Measurements from ENCODE around the gene CNDP1.
A peak's percentile ranks its signal among the peaks of the same experiment; 100 is the strongest.

CNDP1 gene

DNA sequence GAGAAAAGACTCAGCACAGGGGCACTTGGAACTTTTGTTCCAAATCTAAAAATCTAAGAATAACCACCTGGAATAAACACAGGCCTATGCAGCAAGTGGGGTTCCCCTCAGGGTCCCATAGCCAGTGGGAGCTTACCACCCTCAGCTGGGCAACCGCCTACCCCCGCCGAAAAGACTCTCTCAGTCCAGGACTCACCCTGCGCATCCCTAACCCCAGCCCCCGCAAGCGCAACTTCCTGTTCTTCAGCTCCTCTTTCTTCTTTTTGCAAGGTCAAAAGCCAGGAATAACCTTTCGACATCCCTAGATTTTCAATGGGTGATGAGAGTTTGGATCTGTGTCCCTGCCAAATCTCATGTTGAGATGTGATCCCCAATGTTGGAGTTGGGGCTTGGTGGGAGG, 13.6 kb downstream of the CNDP1 start:
- TF ChIP-seq CTCF (IDR thresholded peaks at IDR 0.05; ENCODE audit: insufficient read depth, low read length, poor library complexity, severe bottlenecking) = no peak
- H3K36me3 ChIP-seq (ENCODE audit: control insufficient read depth, insufficient read depth, low read length) = no peaks in the 10 kb centered on the region

GRCh38 chr18:74549591-74550104, 15.3 kb downstream of the CNDP1 start:
- Histone ChIP-seq H3K36me3 (ENCODE audit: control insufficient read depth, insufficient read depth, low read length) (no peaks in the 10 kb centered on the region), H3K27me3 (replicated peaks; ENCODE audit: control insufficient read depth, insufficient read depth, low read length) (no peaks in the 10 kb centered on the region; the same call in 1 of the 2 replicates), H3K4me3 (replicated peaks; ENCODE audit: low read depth, low read length) (no peak overlapping the region)
- no peak for TF ChIP-seq CTCF (IDR thresholded peaks at IDR 0.05; ENCODE audit: insufficient read depth, low read length, poor library complexity, severe bottlenecking)
- DNase-seq (ENCODE audit: extremely low read depth, insufficient read length) = no peak

More for the DNA sequence above, 13.6 kb downstream of the CNDP1 start:
- DNase-seq (ENCODE audit: extremely low read depth, insufficient read length) = no peak
- H3K4me3 ChIP-seq (replicated peaks; ENCODE audit: low read depth, low read length) = no peak overlapping the region
- no peaks in the 10 kb centered on the region for H3K27me3 ChIP-seq (replicated peaks; ENCODE audit: control insufficient read depth, insufficient read depth, low read length)

DNA sequence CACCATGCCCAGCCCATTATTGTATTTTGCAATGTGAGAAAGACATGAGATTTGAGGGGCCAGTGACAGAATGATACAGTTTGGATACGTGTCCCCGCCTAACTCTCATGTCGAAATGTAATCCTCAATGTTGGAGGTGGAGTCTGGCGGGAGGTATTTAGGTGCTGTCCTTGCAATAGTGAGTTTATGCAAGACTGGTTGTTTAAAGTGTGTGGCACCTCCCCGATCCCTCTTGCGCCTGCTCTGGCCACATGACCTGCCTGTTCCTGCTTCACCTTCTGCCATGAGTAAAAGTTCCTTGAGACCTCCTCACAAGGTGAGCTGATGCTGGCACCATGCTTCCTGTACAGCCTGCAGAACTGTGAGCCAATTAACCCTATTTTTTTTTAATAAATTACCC, 16.6 kb downstream of the CNDP1 start:
- Histone ChIP-seq H3K4me3 (replicated peaks; ENCODE audit: low read depth, low read length) (no peak overlapping the region), H3K36me3 (ENCODE audit: control insufficient read depth, insufficient read depth, low read length) (no peaks in the 10 kb centered on the region), H3K27me3 (replicated peaks; ENCODE audit: control insufficient read depth, insufficient read depth, low read length) (no peaks in the 10 kb centered on the region; the same call in 1 of the 2 replicates)
- DNase-seq (ENCODE audit: extremely low read depth, insufficient read length) = no peak
- no peak for TF ChIP-seq CTCF (IDR thresholded peaks at IDR 0.05; ENCODE audit: insufficient read depth, low read length, poor library complexity, severe bottlenecking)

DNA sequence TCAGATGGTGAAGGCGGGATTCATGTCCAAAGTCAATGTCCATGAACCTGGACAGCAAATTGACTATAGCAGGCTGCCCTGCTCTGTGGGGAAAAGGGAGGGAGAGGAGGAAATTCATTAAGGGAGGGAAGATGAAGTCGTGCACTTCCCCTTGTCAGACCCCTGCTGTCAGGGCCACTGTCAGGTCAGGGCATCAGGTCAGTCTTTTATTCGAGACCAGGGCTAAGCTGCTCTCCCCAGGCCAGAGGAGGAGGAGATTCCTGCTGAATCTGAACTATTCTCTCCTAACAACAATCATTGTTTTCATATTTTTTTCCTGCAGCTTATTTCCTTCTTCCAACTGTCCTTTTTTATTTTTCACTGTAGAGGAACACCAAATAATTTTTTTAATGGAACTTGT, 17.2 kb downstream of the CNDP1 start:
- Histone ChIP-seq H3K36me3 (ENCODE audit: control insufficient read depth, insufficient read depth, low read length) (no peaks in the 10 kb centered on the region), H3K27me3 (replicated peaks; ENCODE audit: control insufficient read depth, insufficient read depth, low read length) (no peaks in the 10 kb centered on the region; the same call in 1 of the 2 replicates), H3K4me3 (replicated peaks; ENCODE audit: low read depth, low read length) (no peak overlapping the region)
- no peak for TF ChIP-seq CTCF (IDR thresholded peaks at IDR 0.05; ENCODE audit: insufficient read depth, low read length, poor library complexity, severe bottlenecking)
- no peak for DNase-seq (ENCODE audit: extremely low read depth, insufficient read length)

DNA sequence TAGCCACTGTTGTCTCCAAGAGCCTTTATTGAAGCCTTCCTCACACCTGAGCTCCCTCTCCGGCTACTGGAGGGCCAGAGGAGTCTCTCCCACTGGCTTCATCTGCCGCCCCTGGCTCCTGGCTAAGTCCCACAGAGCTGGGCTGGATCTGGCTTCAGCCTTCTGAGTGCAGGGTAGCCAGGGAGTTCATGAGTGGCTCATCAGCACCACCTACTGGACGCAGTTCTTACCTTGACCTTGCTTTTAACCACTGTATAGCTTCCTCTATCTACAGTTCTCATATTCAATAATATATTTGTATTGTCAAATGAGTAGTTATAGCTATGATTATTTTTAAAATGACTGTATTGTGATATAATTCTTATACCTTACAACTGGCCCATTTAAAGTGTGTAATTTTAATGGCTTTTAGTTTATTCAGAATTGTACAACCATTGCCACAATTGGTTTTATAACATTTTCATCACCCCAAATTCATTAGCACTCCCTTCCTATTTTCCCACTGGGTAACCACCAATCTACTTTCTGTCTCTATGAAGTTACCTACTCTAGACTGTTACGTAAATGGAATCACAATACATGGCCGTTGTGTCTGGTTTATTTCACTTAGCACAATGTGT, 17.7 kb downstream of the CNDP1 start:
- no peak overlapping the region for H3K4me3 ChIP-seq (replicated peaks; ENCODE audit: low read depth, low read length)
- DNase-seq (ENCODE audit: extremely low read depth, insufficient read length) = no peak
- no peaks in the 10 kb centered on the region for H3K36me3 ChIP-seq (ENCODE audit: control insufficient read depth, insufficient read depth, low read length)
- no peaks in the 10 kb centered on the region; the same call in 1 of the 2 replicates for H3K27me3 ChIP-seq (replicated peaks; ENCODE audit: control insufficient read depth, insufficient read depth, low read length)
- TF ChIP-seq CTCF (IDR thresholded peaks at IDR 0.05; ENCODE audit: insufficient read depth, low read length, poor library complexity, severe bottlenecking) = peak; percentile 75

Data from GM06990 (cell line).